Activated naive CD4-positive, alpha-beta T cell treated with anti-CD3 and anti-CD28 coated beads, Interleukin-2, amount 10 ng/mL, durations not matched to agents 5 hours and 36 hours (primary cell): ENCODE results near the gene CTNNA1. TPM values are rescaled to one million over a fixed set of nuclear protein-coding genes. Genes with fewer than 3 reads are reported as not detected.

ENCODE experiments used
- total RNA-seq, 2 experiments: library from RNA; stranded (reverse); gene quantifications; one replicate each; pipeline ENCODE4 v1.2.3, GENCODE V29; 2021

Gene CTNNA1
- total RNA-seq, result 10 to 100 TPM; 23.8 to 25.2 TPM

GRCh38 chr5:138752951-138753793 lies at the start of gene CTNNA1:
TSS of gene CTNNA1 (plus strand) at chr5:138753425. CDS start at chr5:138781925, 28,500 bp downstream.

GRCh38 chr5:138874771-138875551 lies 121.7 kb downstream of the CTNNA1 start, which contains the start of gene LRRTM2:
TSS of gene LRRTM2 (minus strand) at chr5:138875335. CDS start at chr5:138874911, 424 bp downstream.

Other genes with a start within 250 kb of the CTNNA1 start
- 10 to 100 TPM; 64.0 to 64.7 TPM for gene ETF1, start 210.2 kb upstream of the CTNNA1 start, total RNA-seq
- 100 to 1,000 TPM; 168 to 176 TPM for gene HSPA9, start 178.0 kb upstream of the CTNNA1 start, total RNA-seq
- not detected for gene LRRTM2, start 121.9 kb downstream of the CTNNA1 start, total RNA-seq